Measurements from ENCODE around the gene RGS10.
"Not testable (repeated sequence)": the region's sequence is repeated elsewhere in the genome, so short reads cannot be mapped to it uniquely, and the experiment has no call there.

Gene RGS10

GRCh38 chr10:119562097-119562496 lies 19.6 kb upstream of the RGS10 start:
- no peak overlapping the region for H3K4me3 ChIP-seq (ENCODE audit: low read depth, low read length)
- no peak for DNase-seq (ENCODE audit: low read depth)
- TF ChIP-seq CTCF (IDR thresholded peaks at IDR 0.05; ENCODE audit: low read depth, low read length, missing control alignments) = no peak

- not testable (repeated sequence) for H3K4me3 ChIP-seq (ENCODE audit: low read depth, low read length); DNase-seq (ENCODE audit: low read depth)
Measured at GRCh38 chr10:119559511-119559910, 17.0 kb upstream of the RGS10 start.

GRCh38 chr10:119556081-119556480 lies 13.6 kb upstream of the RGS10 start:
- DNase-seq (ENCODE audit: low read depth); H3K4me3 ChIP-seq (ENCODE audit: low read depth, low read length): not testable (repeated sequence)

GRCh38 chr10:119555178-119555784 lies 12.8 kb upstream of the RGS10 start:
- TF ChIP-seq CTCF (IDR thresholded peaks at IDR 0.05; ENCODE audit: low read depth, low read length, missing control alignments) = no peak
- no peak for DNase-seq (ENCODE audit: low read depth)

GRCh38 chr10:119550827-119551226 lies 8.3 kb upstream of the RGS10 start:
- H3K4me3 ChIP-seq (ENCODE audit: low read depth, low read length) = no peak overlapping the region
- no peak for DNase-seq (ENCODE audit: low read depth)
- no peak for TF ChIP-seq CTCF (IDR thresholded peaks at IDR 0.05; ENCODE audit: low read depth, low read length, missing control alignments)

More at GRCh38 chr10:119555178-119555784, 12.8 kb upstream of the RGS10 start:
- no peak overlapping the region for H3K4me3 ChIP-seq (ENCODE audit: low read depth, low read length)

- no peak overlapping the region for H3K4me3 ChIP-seq (ENCODE audit: low read depth, low read length)
- no peak for DNase-seq (ENCODE audit: low read depth)
- TF ChIP-seq CTCF (IDR thresholded peaks at IDR 0.05; ENCODE audit: low read depth, low read length, missing control alignments) = no peak
Measured at GRCh38 chr10:119549247-119549999, 6.9 kb upstream of the RGS10 start.

GRCh38 chr10:119546009-119546408 lies 3.5 kb upstream of the RGS10 start:
- no peak overlapping the region for H3K4me3 ChIP-seq (ENCODE audit: low read depth, low read length)
- TF ChIP-seq CTCF (IDR thresholded peaks at IDR 0.05; ENCODE audit: low read depth, low read length, missing control alignments) = no peak
- no peak for DNase-seq (ENCODE audit: low read depth)

GRCh38 chr10:119545310-119545709 lies 2.8 kb upstream of the RGS10 start:
- DNase-seq (ENCODE audit: low read depth) = no peak
- no peak overlapping the region for H3K4me3 ChIP-seq (ENCODE audit: low read depth, low read length)
- no peak for TF ChIP-seq CTCF (IDR thresholded peaks at IDR 0.05; ENCODE audit: low read depth, low read length, missing control alignments)
